ENCODE data around the gene DCDC2C. TPM values are rescaled to one million over a fixed set of nuclear protein-coding genes. Genes with fewer than 3 reads are reported as not detected.

The DCDC2C gene
- total and polyA plus RNA-seq, 2 donors from 2014 or later: not detected

- Histone ChIP-seq H3K27me3 (ENCODE audit: control insufficient read depth, insufficient read depth, low read length) (no peaks in the 10 kb centered on the region), H3K27ac (ENCODE audit: low read depth in 2 of 2, low read length in 2 of 2) (no peak overlapping the region), H3K36me3 (ENCODE audit: control insufficient read depth in 2 of 3, insufficient read depth in 3 of 3, low read length in 3 of 3) (no peaks in the 10 kb centered on the region), H3K9me3 (ENCODE audit: control insufficient read depth in 2 of 3, insufficient read depth in 1 of 3, low read length in 3 of 3) (no peaks in the 10 kb centered on the region), H3K4me1 (ENCODE audit: control insufficient read depth in 2 of 3, insufficient read depth in 2 of 3, low read depth in 1 of 3, low read length in 3 of 3) (no peaks in the 10 kb centered on the region), H3K4me3 (ENCODE audit: low read length in 3 of 3) (no peak overlapping the region), H3K9ac (ENCODE audit: low read length in 3 of 3) (no peak overlapping the region)
- TF ChIP-seq, protein P1, sequence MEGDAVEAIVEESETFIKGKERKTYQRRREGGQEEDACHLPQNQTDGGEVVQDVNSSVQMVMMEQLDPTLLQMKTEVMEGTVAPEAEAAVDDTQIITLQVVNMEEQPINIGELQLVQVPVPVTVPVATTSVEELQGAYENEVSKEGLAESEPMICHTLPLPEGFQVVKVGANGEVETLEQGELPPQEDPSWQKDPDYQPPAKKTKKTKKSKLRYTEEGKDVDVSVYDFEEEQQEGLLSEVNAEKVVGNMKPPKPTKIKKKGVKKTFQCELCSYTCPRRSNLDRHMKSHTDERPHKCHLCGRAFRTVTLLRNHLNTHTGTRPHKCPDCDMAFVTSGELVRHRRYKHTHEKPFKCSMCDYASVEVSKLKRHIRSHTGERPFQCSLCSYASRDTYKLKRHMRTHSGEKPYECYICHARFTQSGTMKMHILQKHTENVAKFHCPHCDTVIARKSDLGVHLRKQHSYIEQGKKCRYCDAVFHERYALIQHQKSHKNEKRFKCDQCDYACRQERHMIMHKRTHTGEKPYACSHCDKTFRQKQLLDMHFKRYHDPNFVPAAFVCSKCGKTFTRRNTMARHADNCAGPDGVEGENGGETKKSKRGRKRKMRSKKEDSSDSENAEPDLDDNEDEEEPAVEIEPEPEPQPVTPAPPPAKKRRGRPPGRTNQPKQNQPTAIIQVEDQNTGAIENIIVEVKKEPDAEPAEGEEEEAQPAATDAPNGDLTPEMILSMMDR (IDR thresholded peaks at IDR 0.05; ENCODE audit: borderline replicate concordance, extremely low read depth, insufficient read depth): no peak
- intact Hi-C loops (cut with DNase I): no loop called here
- DNase-seq (no peak), FAIRE-seq (no peak)
Measured at GRCh38 chr2:3709225-3709624, 5.8 kb downstream of the DCDC2C start.

DNA sequence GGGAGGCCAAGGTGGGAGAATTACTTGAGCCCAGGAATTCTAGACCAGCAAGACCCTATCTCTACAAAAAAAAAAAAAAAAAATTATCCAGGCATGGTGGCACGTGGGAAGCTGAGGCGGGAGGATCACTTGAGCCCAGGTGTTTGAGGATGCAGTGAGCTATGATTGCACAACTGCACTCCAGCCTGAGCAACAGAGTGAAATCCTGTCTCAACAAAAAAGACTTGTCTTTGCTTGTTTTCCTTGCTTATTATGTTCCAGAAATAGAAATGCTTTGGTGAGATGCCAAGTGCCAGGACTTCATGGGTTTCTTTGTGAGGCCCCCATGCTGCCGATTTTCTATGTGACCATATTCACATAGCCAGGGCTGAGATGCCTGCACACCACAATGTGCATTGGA lies 9.0 kb downstream of the DCDC2C start:
- no peak overlapping the region for H3K4me3 ChIP-seq (ENCODE audit: low read length in 3 of 3)
- H3K36me3 ChIP-seq (ENCODE audit: control insufficient read depth in 2 of 3, insufficient read depth in 3 of 3, low read length in 3 of 3): no peaks in the 10 kb centered on the region
- H3K9ac ChIP-seq (ENCODE audit: low read length in 3 of 3): no peak overlapping the region
- TF ChIP-seq, protein P1 (IDR thresholded peaks at IDR 0.05; ENCODE audit: borderline replicate concordance, extremely low read depth, insufficient read depth): no peak
- no peaks in the 10 kb centered on the region for H3K9me3 ChIP-seq (ENCODE audit: control insufficient read depth in 2 of 3, insufficient read depth in 1 of 3, low read length in 3 of 3)
- FAIRE-seq (no peak), DNase-seq (peak in 1 of 5 donors; percentile 4)
- no peaks in the 10 kb centered on the region for H3K4me1 ChIP-seq (ENCODE audit: control insufficient read depth in 2 of 3, insufficient read depth in 2 of 3, low read depth in 1 of 3, low read length in 3 of 3)
- intact Hi-C loops (cut with DNase I): no loop called here
- no peaks in the 10 kb centered on the region for H3K27me3 ChIP-seq (ENCODE audit: control insufficient read depth, insufficient read depth, low read length)
- H3K27ac ChIP-seq (ENCODE audit: low read depth in 2 of 2, low read length in 2 of 2): no peak overlapping the region

DNA sequence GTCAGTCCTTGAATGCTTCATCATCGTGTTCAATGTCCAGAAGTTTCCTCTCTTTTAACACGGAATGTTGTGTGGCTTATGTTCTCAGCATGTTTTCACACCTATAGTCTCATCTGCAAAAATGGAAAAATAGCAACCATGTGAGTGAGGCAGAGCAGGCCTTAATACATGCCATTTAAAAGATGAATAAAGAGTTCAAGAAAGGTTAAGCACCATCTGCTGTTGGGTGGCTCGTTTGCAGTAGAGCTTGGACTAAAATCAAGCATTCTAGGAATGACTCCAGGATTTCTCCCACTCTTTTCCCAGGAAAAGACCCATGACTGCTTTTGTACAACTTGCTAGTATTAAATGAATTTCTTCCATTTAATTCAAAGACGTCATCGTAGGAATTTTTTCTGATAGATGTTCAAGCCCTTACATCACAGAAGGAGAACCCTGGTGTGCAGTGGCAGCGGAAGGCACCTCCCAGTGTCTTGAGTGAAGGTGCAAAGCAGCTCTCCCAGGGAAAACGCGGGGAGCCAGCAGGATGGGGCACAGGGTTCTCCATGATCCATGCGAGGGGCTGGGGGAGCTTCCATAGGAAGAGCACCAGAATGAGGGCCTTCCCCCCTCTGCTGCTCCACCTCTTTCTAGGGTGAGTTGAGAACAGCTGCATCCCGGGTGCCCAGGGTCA lies 9.6 kb downstream of the DCDC2C start:
- Histone ChIP-seq H3K4me3 (ENCODE audit: low read length in 3 of 3) (no peak overlapping the region), H3K9ac (ENCODE audit: low read length in 3 of 3) (no peak overlapping the region), H3K27ac (ENCODE audit: low read depth in 2 of 2, low read length in 2 of 2) (no peak overlapping the region), H3K4me1 (ENCODE audit: control insufficient read depth in 2 of 3, insufficient read depth in 2 of 3, low read depth in 1 of 3, low read length in 3 of 3) (no peaks in the 10 kb centered on the region), H3K27me3 (ENCODE audit: control insufficient read depth, insufficient read depth, low read length) (no peaks in the 10 kb centered on the region), H3K36me3 (ENCODE audit: control insufficient read depth in 2 of 3, insufficient read depth in 3 of 3, low read length in 3 of 3) (no peaks in the 10 kb centered on the region), H3K9me3 (ENCODE audit: control insufficient read depth in 2 of 3, insufficient read depth in 1 of 3, low read length in 3 of 3) (no peaks in the 10 kb centered on the region)
- peak in 2 of 5 donors; percentile 41 to 61 for DNase-seq
- TF ChIP-seq, protein P1 (IDR thresholded peaks at IDR 0.05; ENCODE audit: borderline replicate concordance, extremely low read depth, insufficient read depth): no peak
- intact Hi-C loops (cut with DNase I): no loop called here
- FAIRE-seq: no peak

GRCh38 chr2:3718679-3719078 lies 15.3 kb downstream of the DCDC2C start:
- no peak for FAIRE-seq
- H3K27ac ChIP-seq (ENCODE audit: low read depth in 2 of 2, low read length in 2 of 2): no peak overlapping the region
- H3K36me3 ChIP-seq (ENCODE audit: control insufficient read depth in 2 of 3, insufficient read depth in 3 of 3, low read length in 3 of 3): no peaks in the 10 kb centered on the region
- no peaks in the 10 kb centered on the region for H3K27me3 ChIP-seq (ENCODE audit: control insufficient read depth, insufficient read depth, low read length)
- no peaks in the 10 kb centered on the region for H3K4me1 ChIP-seq (ENCODE audit: control insufficient read depth in 2 of 3, insufficient read depth in 2 of 3, low read depth in 1 of 3, low read length in 3 of 3)
- no peak for DNase-seq
- no peak overlapping the region for H3K9ac ChIP-seq (ENCODE audit: low read length in 3 of 3)
- TF ChIP-seq, protein P1 (IDR thresholded peaks at IDR 0.05; ENCODE audit: borderline replicate concordance, extremely low read depth, insufficient read depth): no peak
- H3K9me3 ChIP-seq (ENCODE audit: control insufficient read depth in 2 of 3, insufficient read depth in 1 of 3, low read length in 3 of 3): no peaks in the 10 kb centered on the region
- H3K4me3 ChIP-seq (ENCODE audit: low read length in 3 of 3): no peak overlapping the region
- intact Hi-C loops (cut with DNase I): no loop called here

Measured in kidney (tissue), 14 donors.